Bronchial epithelial cell (primary cell): ENCODE data around the gene TP53INP2. TPM values are rescaled to one million over a fixed set of nuclear protein-coding genes. Genes with fewer than 3 reads are reported as not detected.

Experiments
- DNase-seq: peaks from one replicate; pipeline ENCODE4 v3.0.0-alpha.2; 2010; ENCODE audit warnings: low read depth
- FAIRE-seq: peaks from 2 replicates; lab custom pipeline; 2011; peaks lifted over from hg19 to GRCh38; lab: Jason Lieb, UNC
- H3K27me3 ChIP-seq: 2 replicates; pipeline ENCODE4 v1.5.1; 2011; ENCODE audit warnings: low read length; ENCODE audit not compliant: control insufficient read depth, insufficient read depth
- H3K36me3 ChIP-seq: 2 replicates; pipeline ENCODE4 v1.5.1; 2011; ENCODE audit warnings: low read length; ENCODE audit not compliant: control insufficient read depth, insufficient read depth
- H3K4me3 ChIP-seq: 2 replicates; pipeline ENCODE4 v1.5.1; 2011; ENCODE audit warnings: mild to moderate bottlenecking, low read depth, low read length, control low read depth
- total RNA-seq: library from RNA; depleted of rRNA; stranded (reverse); fragments of >200 nt; gene quantifications from 2 replicates; pipeline ENCODE4 v1.2.1, GENCODE V29; 2014
- TF ChIP-seq, protein P1 (sequence below): IDR thresholded peaks from 2 replicates; pipeline ENCODE4 v1.5.1; 2011; ENCODE audit warnings: mild to moderate bottlenecking, moderate library complexity, low read length, control low read depth, inconsistent platforms; ENCODE audit not compliant: insufficient read depth, severe bottlenecking

Gene TP53INP2
- total RNA-seq, 1 donor from 2014 or later, result 0.53 TPM

DNA sequence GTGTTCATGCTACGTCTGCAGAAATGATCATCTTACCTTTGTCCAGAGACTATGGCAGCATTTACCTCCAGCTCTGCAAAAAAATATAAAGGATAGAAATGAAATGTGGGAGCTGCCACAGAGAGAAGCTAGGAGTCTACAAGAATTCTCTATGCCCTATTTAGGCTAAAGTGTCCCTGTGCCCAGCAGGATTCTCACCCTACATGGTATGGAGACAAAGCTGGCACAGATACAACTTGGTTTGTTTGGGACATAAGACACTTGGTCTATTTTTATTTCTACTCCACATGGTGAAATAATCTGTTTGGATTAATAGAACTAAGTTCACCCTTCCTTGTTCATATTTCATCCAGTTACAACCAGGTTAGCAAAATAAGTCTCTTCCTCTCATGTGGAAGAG is 28.4 kb downstream of the TP53INP2 start:
- Histone ChIP-seq H3K36me3 (peaks cover 11% of the 10 kb centered on the region), H3K27me3 (no peaks in the 10 kb centered on the region), H3K4me3 (no peak overlapping the region)
- DNase-seq (no peak), FAIRE-seq (no peak)
- TF ChIP-seq, protein P1, sequence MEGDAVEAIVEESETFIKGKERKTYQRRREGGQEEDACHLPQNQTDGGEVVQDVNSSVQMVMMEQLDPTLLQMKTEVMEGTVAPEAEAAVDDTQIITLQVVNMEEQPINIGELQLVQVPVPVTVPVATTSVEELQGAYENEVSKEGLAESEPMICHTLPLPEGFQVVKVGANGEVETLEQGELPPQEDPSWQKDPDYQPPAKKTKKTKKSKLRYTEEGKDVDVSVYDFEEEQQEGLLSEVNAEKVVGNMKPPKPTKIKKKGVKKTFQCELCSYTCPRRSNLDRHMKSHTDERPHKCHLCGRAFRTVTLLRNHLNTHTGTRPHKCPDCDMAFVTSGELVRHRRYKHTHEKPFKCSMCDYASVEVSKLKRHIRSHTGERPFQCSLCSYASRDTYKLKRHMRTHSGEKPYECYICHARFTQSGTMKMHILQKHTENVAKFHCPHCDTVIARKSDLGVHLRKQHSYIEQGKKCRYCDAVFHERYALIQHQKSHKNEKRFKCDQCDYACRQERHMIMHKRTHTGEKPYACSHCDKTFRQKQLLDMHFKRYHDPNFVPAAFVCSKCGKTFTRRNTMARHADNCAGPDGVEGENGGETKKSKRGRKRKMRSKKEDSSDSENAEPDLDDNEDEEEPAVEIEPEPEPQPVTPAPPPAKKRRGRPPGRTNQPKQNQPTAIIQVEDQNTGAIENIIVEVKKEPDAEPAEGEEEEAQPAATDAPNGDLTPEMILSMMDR, result no peak

GRCh38 chr20:34736106-34736735 is 32.1 kb downstream of the TP53INP2 start:
- DNase-seq, result no peak
- Histone ChIP-seq H3K36me3 (peaks cover 9% of the 10 kb centered on the region), H3K27me3 (no peaks in the 10 kb centered on the region), H3K4me3 (no peak overlapping the region)
- TF ChIP-seq, protein P1, result no peak
- no peak for FAIRE-seq

- Histone ChIP-seq H3K27me3 (no peaks in the 10 kb centered on the region), H3K36me3 (peaks cover 9% of the 10 kb centered on the region), H3K4me3 (no peak overlapping the region)
- FAIRE-seq (no peak), DNase-seq (no peak)
- TF ChIP-seq, protein P1, result no peak
Observed at GRCh38 chr20:34743039-34743438, 38.9 kb downstream of the TP53INP2 start.

- no peak for FAIRE-seq
- Histone ChIP-seq H3K36me3 (peaks cover 10% of the 10 kb centered on the region), H3K4me3 (no peak overlapping the region), H3K27me3 (no peaks in the 10 kb centered on the region)
- TF ChIP-seq, protein P1, result no peak
- no peak for DNase-seq
Observed at GRCh38 chr20:34744340-34744739, 40.2 kb downstream of the TP53INP2 start.

DNA sequence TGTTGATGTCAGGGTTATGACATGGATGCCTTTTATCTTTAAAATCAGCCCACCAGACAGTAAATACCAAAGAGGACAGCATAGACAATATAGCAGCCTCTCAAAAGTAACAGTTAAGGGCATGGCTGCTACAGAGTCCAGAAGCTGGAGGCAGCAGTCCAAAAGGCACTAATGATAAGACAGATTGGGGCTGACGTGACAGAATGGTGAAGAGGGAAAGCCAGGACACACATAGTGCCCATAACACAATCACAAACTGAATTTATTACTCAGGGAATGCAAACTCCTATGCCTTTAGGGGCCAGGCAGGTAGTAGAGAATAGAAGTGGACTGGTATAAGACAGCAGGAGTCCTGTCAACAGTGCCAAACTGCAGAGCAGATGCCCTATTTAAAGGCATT is 40.7 kb downstream of the TP53INP2 start:
- H3K36me3 ChIP-seq, result peaks cover 14% of the 10 kb centered on the region

More for the DNA sequence above, 40.7 kb downstream of the TP53INP2 start:
- TF ChIP-seq, protein P1, result no peak
- no peak overlapping the region for H3K4me3 ChIP-seq
- no peak for DNase-seq
- H3K27me3 ChIP-seq, result no peaks in the 10 kb centered on the region
- FAIRE-seq, result no peak
